K562 treated with DMSO at 1 percent for 4 hours (cell line): Measurements from ENCODE around the gene FAM236D. TPM values are rescaled to one million over a fixed set of nuclear protein-coding genes. Genes with fewer than 3 reads are reported as not detected.

ENCODE experiments used
- total RNA-seq: library from RNA; unstranded; fragments of 300-600 nt; gene quantifications from 2 replicates; pipeline ENCODE4 v1.2.3, GENCODE V29; 2022; ENCODE audit not compliant: insufficient read depth

The FAM236D gene
- not detected in 2 replicates for total RNA-seq

GRCh38 chrX:72808110-72808509 lies at the start of gene FAM236D:
Gene FAM236D (minus strand): TSS chrX:72808210. CDS start chrX:72808110, 100 bp downstream.

DNA sequence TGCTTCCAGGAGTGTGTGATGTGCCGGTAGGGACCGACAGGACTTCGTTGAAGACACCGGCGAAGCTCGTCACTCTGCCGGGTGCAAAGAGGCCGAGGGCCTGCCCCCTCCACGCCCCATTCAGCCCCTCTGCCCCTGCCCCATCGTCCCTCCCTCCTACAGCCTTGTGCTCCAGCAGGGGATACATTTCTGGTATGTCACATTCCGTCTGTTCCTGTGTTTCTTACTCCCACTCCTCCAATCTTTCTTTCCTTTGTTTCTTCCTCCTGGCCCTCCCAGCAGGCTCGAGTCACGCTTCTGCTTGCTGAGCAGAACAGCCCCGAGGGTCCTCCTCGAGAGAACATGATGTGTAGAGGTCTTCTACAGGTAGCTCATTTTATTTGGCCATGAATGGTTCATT lies 25.4 kb downstream of the FAM236D start, which contains the start of gene FAM236B:
TSS of gene FAM236B (minus strand) at position 101 of the 400 bp plus-strand sequence. CDS start at position 1, 100 bp downstream.

DNA sequence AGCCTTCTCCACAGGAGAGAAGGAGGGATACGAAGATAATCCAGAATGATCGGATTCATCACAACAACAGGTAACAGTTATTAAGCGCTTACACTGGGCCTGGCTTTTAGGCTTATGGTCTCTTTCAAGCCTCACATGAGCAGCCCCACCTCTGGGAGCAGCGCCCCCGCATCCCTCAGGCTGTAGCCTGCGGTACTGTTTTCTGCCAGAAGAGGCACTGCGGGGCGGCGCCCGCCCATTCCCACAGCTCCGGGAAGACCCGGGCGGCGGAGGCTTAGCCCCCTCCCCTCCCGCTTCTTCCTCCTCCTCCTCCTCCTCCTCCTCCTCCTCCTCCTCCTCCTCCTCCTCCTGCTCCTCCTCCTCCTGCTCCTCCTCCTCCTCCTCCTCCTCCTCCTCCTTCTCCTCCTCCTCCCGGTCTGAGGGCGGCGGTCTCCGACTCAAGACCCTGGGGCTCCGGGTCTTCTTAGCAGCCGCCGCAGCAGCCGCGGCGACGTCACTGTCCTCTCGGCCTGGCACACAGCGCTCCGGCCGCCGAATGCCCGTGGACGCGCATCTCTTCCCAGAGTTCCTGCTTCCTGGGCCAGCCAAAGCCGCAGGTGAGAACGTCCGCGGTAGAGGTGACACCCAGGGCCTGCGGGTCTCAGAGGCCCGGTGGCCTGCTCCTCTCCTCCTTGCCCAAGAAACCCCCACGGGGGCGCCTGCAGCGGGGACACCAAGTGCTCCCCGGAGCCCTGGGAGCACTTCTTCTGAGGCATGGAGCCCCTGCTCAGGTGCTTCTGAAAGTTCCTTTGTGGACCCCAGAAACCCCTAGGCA lies 31.1 kb downstream of the FAM236D start, which contains the start of gene DMRTC1B:
TSS of gene DMRTC1B (plus strand) at position 238 of the 814 bp plus-strand sequence. CDS start 68,246 bp downstream, outside the sequence.

Other genes starting within 250 kb of the FAM236D start
- gene HDAC8, start 235.4 kb downstream of the FAM236D start, total RNA-seq: 6.1 and 13.2 TPM in 2 replicates
- 6.2 and 7.3 TPM in 2 replicates for gene PHKA1, start 93.9 kb downstream of the FAM236D start, total RNA-seq
- gene DMRTC1B, start 31.3 kb downstream of the FAM236D start, total RNA-seq: not detected in 2 replicates
- not detected in 2 replicates for gene FAM236B, start 25.6 kb downstream of the FAM236D start, total RNA-seq
- not detected in 2 replicates for gene FAM236C, start 104.4 kb upstream of the FAM236D start, total RNA-seq
- not detected in 2 replicates for gene FAM236A, start 130.0 kb upstream of the FAM236D start, total RNA-seq
- gene DMRTC1, start 135.6 kb upstream of the FAM236D start, total RNA-seq: not detected in 2 replicates
- not detected in 2 replicates for gene PABPC1L2B, start 194.7 kb upstream of the FAM236D start, total RNA-seq